ENCODE data around the gene EEF2. TPM values are rescaled to one million over a fixed set of nuclear protein-coding genes. Genes with fewer than 3 reads are reported as not detected.

EEF2 gene
- total RNA-seq, 2 experiments from 2014 or later, result 2,756 to 2,866 TPM

DNA sequence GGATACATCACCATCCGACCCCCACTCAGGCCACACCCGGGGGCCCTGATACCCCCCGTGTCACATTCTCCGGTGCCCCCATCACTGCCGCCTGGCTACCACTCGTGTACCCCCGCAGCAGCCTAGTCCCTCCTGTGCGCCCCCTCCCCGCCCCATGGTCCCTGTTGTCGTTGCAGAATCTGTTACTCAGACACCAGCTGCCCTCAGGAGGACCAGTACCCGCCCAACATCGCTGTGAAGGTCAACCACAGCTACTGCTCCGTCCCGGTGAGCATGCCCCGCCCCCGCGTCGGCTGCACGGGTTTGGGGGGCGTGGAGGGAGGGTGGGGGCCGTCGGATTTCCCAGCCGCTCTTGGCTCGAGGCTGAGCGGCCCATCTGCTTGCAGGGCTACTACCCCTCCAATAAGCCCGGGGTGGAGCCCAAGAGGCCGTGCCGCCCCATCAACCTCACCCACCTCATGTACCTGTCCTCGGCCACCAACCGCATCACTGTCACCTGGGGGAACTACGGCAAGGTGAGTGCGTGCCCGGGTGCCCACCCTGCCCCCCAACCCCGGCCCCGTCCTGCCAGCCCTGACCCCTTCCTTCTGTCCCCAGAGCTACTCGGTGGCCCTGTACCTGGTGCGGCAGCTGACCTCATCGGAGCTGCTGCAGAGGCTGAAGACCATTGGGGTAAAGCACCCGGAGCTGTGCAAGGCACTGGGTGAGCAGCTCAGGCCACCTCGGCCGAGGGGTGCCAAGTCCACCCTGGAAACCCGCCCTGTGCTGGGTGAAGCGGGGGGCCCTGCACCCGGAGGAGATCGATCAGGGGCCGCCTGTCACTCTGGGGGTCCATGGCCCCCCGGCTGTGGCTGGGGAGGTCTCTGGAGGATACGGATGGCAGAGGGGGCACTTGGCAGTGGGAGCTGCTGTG is 43.3 kb upstream of the EEF2 start:
- Histone ChIP-seq H3K9me3 (ENCODE audit: control insufficient read depth in 1 of 2, insufficient read depth in 1 of 2, low read length in 2 of 2) (no peaks in the 10 kb centered on the region), H3K36me3 (ENCODE audit: insufficient read depth, low read length) (peaks cover 39% of the 10 kb centered on the region), H3K4me3 (ENCODE audit: low read length) (no peak overlapping the region), H3K27me3 (ENCODE audit: control insufficient read depth in 1 of 2, insufficient read depth in 2 of 2, low read length in 2 of 2) (no peaks in the 10 kb centered on the region), H3K4me1 (ENCODE audit: insufficient read depth, low read length) (no peaks in the 10 kb centered on the region), H3K27ac (ENCODE audit: low read depth in 1 of 2, low read length in 2 of 2) (no peak overlapping the region)
- intact Hi-C loops (cut with DNase I, micrococcal nuclease), result no loop called here
- TF ChIP-seq, protein P1, sequence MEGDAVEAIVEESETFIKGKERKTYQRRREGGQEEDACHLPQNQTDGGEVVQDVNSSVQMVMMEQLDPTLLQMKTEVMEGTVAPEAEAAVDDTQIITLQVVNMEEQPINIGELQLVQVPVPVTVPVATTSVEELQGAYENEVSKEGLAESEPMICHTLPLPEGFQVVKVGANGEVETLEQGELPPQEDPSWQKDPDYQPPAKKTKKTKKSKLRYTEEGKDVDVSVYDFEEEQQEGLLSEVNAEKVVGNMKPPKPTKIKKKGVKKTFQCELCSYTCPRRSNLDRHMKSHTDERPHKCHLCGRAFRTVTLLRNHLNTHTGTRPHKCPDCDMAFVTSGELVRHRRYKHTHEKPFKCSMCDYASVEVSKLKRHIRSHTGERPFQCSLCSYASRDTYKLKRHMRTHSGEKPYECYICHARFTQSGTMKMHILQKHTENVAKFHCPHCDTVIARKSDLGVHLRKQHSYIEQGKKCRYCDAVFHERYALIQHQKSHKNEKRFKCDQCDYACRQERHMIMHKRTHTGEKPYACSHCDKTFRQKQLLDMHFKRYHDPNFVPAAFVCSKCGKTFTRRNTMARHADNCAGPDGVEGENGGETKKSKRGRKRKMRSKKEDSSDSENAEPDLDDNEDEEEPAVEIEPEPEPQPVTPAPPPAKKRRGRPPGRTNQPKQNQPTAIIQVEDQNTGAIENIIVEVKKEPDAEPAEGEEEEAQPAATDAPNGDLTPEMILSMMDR (IDR thresholded peaks at IDR 0.05), result no peak
- Mint-ChIP-seq H3K4me1 (ENCODE audit: low read depth) (no peaks in the 10 kb centered on the region), H3K27me3 (no peaks in the 10 kb centered on the region), H3K36me3 (ENCODE audit: low read depth) (peaks cover 22% of the 10 kb centered on the region), H3K27ac (no peak overlapping the region), H3K4me3 (no peak overlapping the region), H3K9me3 (no peaks in the 10 kb centered on the region)
- DNase-seq (no peak), ATAC-seq (ENCODE audit: poor library complexity) (no peak)
- ChIA-PET CTCF (interaction anchor here (0.7 to 1.1 kb wide), 2 partner anchors 111 to 112 kb away, joined by 3 read pairs; no protein-coding TSS in a partner anchor), POLR2A (interaction anchor here (0.6 to 0.9 kb wide), 2 partner anchors 79 to 1163 kb away, joined by 3 to 5 read pairs; no protein-coding TSS in a partner anchor)

DNA sequence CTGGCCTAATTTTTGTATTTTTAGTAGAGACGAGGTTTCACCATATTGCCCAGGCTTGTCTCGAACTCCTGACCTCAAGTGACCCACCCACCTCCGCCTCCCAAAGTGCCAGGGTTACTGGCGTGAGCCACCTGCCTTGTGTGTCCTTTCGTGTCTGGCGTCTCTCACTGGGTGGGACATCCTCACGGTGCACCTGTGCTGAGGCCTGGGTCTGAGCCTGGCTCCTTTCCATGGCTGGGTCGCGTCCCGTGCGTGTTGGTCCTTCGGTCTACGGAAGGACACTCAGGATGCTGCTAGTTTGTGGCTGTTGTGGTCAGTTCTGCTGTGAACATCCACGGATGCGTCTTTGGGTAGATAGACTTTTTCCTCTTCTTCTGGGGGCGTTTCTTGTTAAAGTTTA is 41.9 kb upstream of the EEF2 start:
- ATAC-seq (ENCODE audit: poor library complexity) (no peak), DNase-seq (no peak)
- ChIA-PET CTCF (no interaction called here), POLR2A (interaction anchor here (0.7 kb wide), 1 partner anchor 162 kb away, joined by 3 read pairs; no protein-coding TSS in a partner anchor)
- Mint-ChIP-seq H3K4me3 (no peak overlapping the region), H3K4me1 (ENCODE audit: low read depth) (no peaks in the 10 kb centered on the region), H3K27ac (no peak overlapping the region), H3K36me3 (ENCODE audit: low read depth) (peaks cover 26% of the 10 kb centered on the region), H3K27me3 (no peaks in the 10 kb centered on the region), H3K9me3 (no peaks in the 10 kb centered on the region)
- peaks cover 38% of the 10 kb centered on the region for H3K36me3 ChIP-seq (ENCODE audit: insufficient read depth, low read length)
- H3K4me3 ChIP-seq (ENCODE audit: low read length), result no peak overlapping the region
- intact Hi-C loops (cut with DNase I, micrococcal nuclease), result no loop called here
- no peaks in the 10 kb centered on the region for H3K4me1 ChIP-seq (ENCODE audit: insufficient read depth, low read length)
- TF ChIP-seq, protein P1 (IDR thresholded peaks at IDR 0.05), result no peak
- H3K27ac ChIP-seq (ENCODE audit: low read depth in 1 of 2, low read length in 2 of 2), result no peak overlapping the region
- peaks cover 0 to 4% of the 10 kb centered on the region in 2 experiments for H3K9me3 ChIP-seq (ENCODE audit: control insufficient read depth in 1 of 2, insufficient read depth in 1 of 2, low read length in 2 of 2)
- no peaks in the 10 kb centered on the region for H3K27me3 ChIP-seq (ENCODE audit: control insufficient read depth in 1 of 2, insufficient read depth in 2 of 2, low read length in 2 of 2)

DNA sequence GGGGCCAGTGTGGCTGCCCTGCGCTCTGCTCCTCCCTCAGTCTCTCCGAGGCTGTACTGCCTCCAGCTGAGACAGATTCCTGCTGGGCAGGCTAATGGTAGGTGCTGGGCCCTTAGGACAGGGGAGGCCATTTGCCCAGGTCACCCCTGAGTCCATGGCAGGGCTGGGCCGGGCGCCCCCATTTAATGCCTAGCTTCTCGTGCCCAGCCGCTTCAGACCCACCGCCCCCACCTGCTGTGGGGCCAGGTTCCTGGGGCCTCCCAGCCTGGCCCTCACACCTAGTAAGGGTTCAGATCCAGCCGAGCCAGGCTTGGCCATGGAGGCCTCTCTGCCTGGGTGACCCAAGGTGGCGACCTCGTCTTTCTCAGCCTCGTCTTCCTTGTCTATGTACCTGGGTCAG is 40.1 kb upstream of the EEF2 start:
- Histone ChIP-seq H3K4me1 (ENCODE audit: insufficient read depth, low read length) (no peaks in the 10 kb centered on the region), H3K36me3 (ENCODE audit: insufficient read depth, low read length) (peaks cover 28% of the 10 kb centered on the region), H3K9me3 (ENCODE audit: control insufficient read depth in 1 of 2, insufficient read depth in 1 of 2, low read length in 2 of 2) (peaks cover 0 to 13% of the 10 kb centered on the region in 2 experiments), H3K27ac (ENCODE audit: low read depth in 1 of 2, low read length in 2 of 2) (no peak overlapping the region), H3K4me3 (ENCODE audit: low read length) (no peak overlapping the region), H3K27me3 (ENCODE audit: control insufficient read depth in 1 of 2, insufficient read depth in 2 of 2, low read length in 2 of 2) (no peaks in the 10 kb centered on the region)
- ChIA-PET POLR2A (no interaction called here), CTCF (no interaction called here)
- no peaks in the 10 kb centered on the region for H3K27me3 Mint-ChIP-seq
- H3K36me3 Mint-ChIP-seq (ENCODE audit: low read depth), result peaks cover 43% of the 10 kb centered on the region
- H3K27ac Mint-ChIP-seq, result no peak overlapping the region
- intact Hi-C loops (cut with DNase I, micrococcal nuclease), result no loop called here
- no peaks in the 10 kb centered on the region for H3K4me1 Mint-ChIP-seq (ENCODE audit: low read depth)
- ATAC-seq (ENCODE audit: poor library complexity), result no peak
- TF ChIP-seq, protein P1 (IDR thresholded peaks at IDR 0.05), result no peak
- no peak for DNase-seq
- no peaks in the 10 kb centered on the region for H3K9me3 Mint-ChIP-seq
- H3K4me3 Mint-ChIP-seq, result no peak overlapping the region

Measured in CD4-positive, alpha-beta T cell (primary cell).